Measurements from ENCODE around the gene BBOX1. TPM values are rescaled to one million over a fixed set of nuclear protein-coding genes. Genes with fewer than 3 reads are reported as not detected.

The BBOX1 gene
- total RNA-seq, 1 experiment from 2014 or later: not detected

GRCh38 chr11:27095887-27096286 lies 55.3 kb downstream of the BBOX1 start:
- TF ChIP-seq MAX (IDR thresholded peaks at IDR 0.05) (no peak), POLR2A (IDR thresholded peaks at IDR 0.05; ENCODE audit: borderline replicate concordance, extremely low read depth, insufficient read depth, insufficient read length) (no peak), POLR2AphosphoS5 (IDR thresholded peaks at IDR 0.05; ENCODE audit: low read depth, low read length) (no peak), FOSL1 (IDR thresholded peaks at IDR 0.05; ENCODE audit: low read depth) (no peak), RAD21 (IDR thresholded peaks at IDR 0.05; ENCODE audit: low read depth) (no peak)
- Histone ChIP-seq H3K4me3 (replicated peaks in 1 of 2; ENCODE audit: low read depth in 1 of 2, low read length in 2 of 2) (no peak overlapping the region), H3K9me2 (ENCODE audit: insufficient read depth) (no peaks in the 10 kb centered on the region), H3K36me3 (ENCODE audit: control insufficient read depth in 1 of 2, insufficient read depth in 2 of 2, low read length in 2 of 2) (no peaks in the 10 kb centered on the region), H2AFZ (ENCODE audit: low read depth, low read length, poor library complexity, severe bottlenecking) (no peak overlapping the region), H3K4me1 (ENCODE audit: control insufficient read depth in 1 of 2, insufficient read depth in 2 of 2, low read length in 2 of 2) (no peaks in the 10 kb centered on the region), H3K9me3 (ENCODE audit: control insufficient read depth in 1 of 2, insufficient read depth in 1 of 2, low read depth in 1 of 2, low read length in 2 of 2) (no peaks in the 10 kb centered on the region), H3K9ac (ENCODE audit: low read length) (no peak overlapping the region), H3K27ac (ENCODE audit: low read depth, low read length) (no peak overlapping the region), H3K79me2 (ENCODE audit: insufficient read depth, low read length) (no peaks in the 10 kb centered on the region), H3K27me3 (ENCODE audit: insufficient read depth, low read length) (no peaks in the 10 kb centered on the region), H3K4me2 (ENCODE audit: low read length) (no peak overlapping the region), H4K20me1 (ENCODE audit: insufficient read depth) (no peaks in the 10 kb centered on the region)
- BruUV-seq (replicated peaks): no TSS peak
- no peak for ATAC-seq
- RAD21 ChIA-PET (ENCODE audit: low non-redundant PET in 1 of 2, low total read pairs in 2 of 2, uncharacterized antibody in 2 of 2, unreplicated experiment in 2 of 2): no interaction called here
- DNase-seq (ENCODE audit: low read depth, low spot score): no peak
- POLR2A ChIA-PET: no interaction called here
- CTCF ChIA-PET: no interaction called here
- intact Hi-C loops (cut with micrococcal nuclease): no loop called here

GRCh38 chr11:27097551-27097950 lies 56.9 kb downstream of the BBOX1 start:
- H2AFZ ChIP-seq (ENCODE audit: low read depth, low read length, poor library complexity, severe bottlenecking): no peak overlapping the region
- no peaks in the 10 kb centered on the region for H3K36me3 ChIP-seq (ENCODE audit: control insufficient read depth in 1 of 2, insufficient read depth in 2 of 2, low read length in 2 of 2)
- no peaks in the 10 kb centered on the region for H3K79me2 ChIP-seq (ENCODE audit: insufficient read depth, low read length)
- intact Hi-C loops (cut with micrococcal nuclease): no loop called here
- POLR2A ChIA-PET: no interaction called here
- H3K9me2 ChIP-seq (ENCODE audit: insufficient read depth): no peaks in the 10 kb centered on the region
- H3K27ac ChIP-seq (ENCODE audit: low read depth, low read length): no peak overlapping the region
- H3K27me3 ChIP-seq (ENCODE audit: insufficient read depth, low read length): no peaks in the 10 kb centered on the region
- no peaks in the 10 kb centered on the region for H3K4me1 ChIP-seq (ENCODE audit: control insufficient read depth in 1 of 2, insufficient read depth in 2 of 2, low read length in 2 of 2)
- no peaks in the 10 kb centered on the region for H4K20me1 ChIP-seq (ENCODE audit: insufficient read depth)
- no peak overlapping the region for H3K4me3 ChIP-seq (replicated peaks in 1 of 2; ENCODE audit: low read depth in 1 of 2, low read length in 2 of 2)
- TF ChIP-seq CTCF (IDR thresholded peaks at IDR 0.05 in 2 of 3, conservative IDR thresholded peaks at IDR 0.05 in 1 of 3; ENCODE audit: borderline replicate concordance in 1 of 3, insufficient read depth in 1 of 3, low read depth in 2 of 3, low read length in 2 of 3): no peak
- TF ChIP-seq ATF3 (IDR thresholded peaks at IDR 0.05): no peak
- no peak for TF ChIP-seq ZNF274 (IDR thresholded peaks at IDR 0.05; ENCODE audit: low read depth, low read length)
- TF ChIP-seq FOSL1 (IDR thresholded peaks at IDR 0.05; ENCODE audit: low read depth): no peak
- TF ChIP-seq POLR2A (IDR thresholded peaks at IDR 0.05; ENCODE audit: borderline replicate concordance, extremely low read depth, insufficient read depth, insufficient read length): no peak
- no peak for TF ChIP-seq YY1 (IDR thresholded peaks at IDR 0.05; ENCODE audit: extremely low read depth, insufficient replicate concordance, low read depth, low read length)
- no peak for TF ChIP-seq EZH2phosphoT487 (IDR thresholded peaks at IDR 0.05; ENCODE audit: borderline replicate concordance)
- no peak for TF ChIP-seq EGR1 (IDR thresholded peaks at IDR 0.05; ENCODE audit: low read depth)
- no peak for TF ChIP-seq JUND (IDR thresholded peaks at IDR 0.05)
- TF ChIP-seq ZBTB33 (IDR thresholded peaks at IDR 0.05; ENCODE audit: extremely low read depth, insufficient replicate concordance, low read length): no peak
- TF ChIP-seq SP1 (IDR thresholded peaks at IDR 0.05; ENCODE audit: low read depth): no peak
- TF ChIP-seq RAD21 (IDR thresholded peaks at IDR 0.05; ENCODE audit: low read depth): no peak
- TF ChIP-seq CEBPB (IDR thresholded peaks at IDR 0.05; ENCODE audit: low read depth): no peak
- no peak for TF ChIP-seq MAX (IDR thresholded peaks at IDR 0.05)
- no peak for TF ChIP-seq EZH2 (IDR thresholded peaks at IDR 0.05)
- no peak for TF ChIP-seq CBX3 (IDR thresholded peaks at IDR 0.05; ENCODE audit: low read depth)
- no peak overlapping the region for H3K9ac ChIP-seq (ENCODE audit: low read length)
- no TSS peak for BruUV-seq (replicated peaks)
- H3K9me3 ChIP-seq (ENCODE audit: control insufficient read depth in 1 of 2, insufficient read depth in 1 of 2, low read depth in 1 of 2, low read length in 2 of 2): no peaks in the 10 kb centered on the region
- RAD21 ChIA-PET (ENCODE audit: low non-redundant PET in 1 of 2, low total read pairs in 2 of 2, uncharacterized antibody in 2 of 2, unreplicated experiment in 2 of 2): no interaction called here
- CTCF ChIA-PET: no interaction called here
- ATAC-seq: no peak
- no peak for DNase-seq (ENCODE audit: low read depth, low spot score)
- no peak overlapping the region for H3K4me2 ChIP-seq (ENCODE audit: low read length)

All from HCT116 (cell line).